Activated CD4-positive, CD25-positive, alpha-beta regulatory T cell treated with anti-CD3 and anti-CD28 coated beads, Interleukin-2, amount 50 U/mL, for 72 hours (primary cell): Measurements from ENCODE around the gene CYP46A1.

Experiments used
- DNase-seq: peaks from one replicate; pipeline ENCODE4 v3.0.0; 2021

The CYP46A1 gene

DNA sequence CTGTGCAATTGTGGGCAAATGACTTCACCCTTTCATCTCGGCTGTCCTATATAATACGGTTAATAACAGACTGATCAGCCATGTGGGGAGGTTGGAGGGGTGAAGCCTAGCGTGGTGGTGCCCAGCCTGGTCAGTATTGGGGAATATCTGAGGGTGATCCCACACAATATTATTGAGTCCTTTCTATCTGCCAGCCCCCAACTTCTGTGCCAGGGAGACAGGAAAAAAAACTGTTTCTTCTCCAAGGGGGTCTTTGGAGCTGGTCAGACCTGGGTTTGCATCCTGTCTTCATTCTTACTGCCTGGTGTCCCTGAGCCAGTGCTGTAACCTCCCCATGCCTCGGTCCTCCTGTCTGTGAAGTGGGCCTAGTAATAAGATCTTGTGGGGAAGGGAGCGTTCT, 6.5 kb downstream of the CYP46A1 start:
- DNase-seq: no peak

DNA sequence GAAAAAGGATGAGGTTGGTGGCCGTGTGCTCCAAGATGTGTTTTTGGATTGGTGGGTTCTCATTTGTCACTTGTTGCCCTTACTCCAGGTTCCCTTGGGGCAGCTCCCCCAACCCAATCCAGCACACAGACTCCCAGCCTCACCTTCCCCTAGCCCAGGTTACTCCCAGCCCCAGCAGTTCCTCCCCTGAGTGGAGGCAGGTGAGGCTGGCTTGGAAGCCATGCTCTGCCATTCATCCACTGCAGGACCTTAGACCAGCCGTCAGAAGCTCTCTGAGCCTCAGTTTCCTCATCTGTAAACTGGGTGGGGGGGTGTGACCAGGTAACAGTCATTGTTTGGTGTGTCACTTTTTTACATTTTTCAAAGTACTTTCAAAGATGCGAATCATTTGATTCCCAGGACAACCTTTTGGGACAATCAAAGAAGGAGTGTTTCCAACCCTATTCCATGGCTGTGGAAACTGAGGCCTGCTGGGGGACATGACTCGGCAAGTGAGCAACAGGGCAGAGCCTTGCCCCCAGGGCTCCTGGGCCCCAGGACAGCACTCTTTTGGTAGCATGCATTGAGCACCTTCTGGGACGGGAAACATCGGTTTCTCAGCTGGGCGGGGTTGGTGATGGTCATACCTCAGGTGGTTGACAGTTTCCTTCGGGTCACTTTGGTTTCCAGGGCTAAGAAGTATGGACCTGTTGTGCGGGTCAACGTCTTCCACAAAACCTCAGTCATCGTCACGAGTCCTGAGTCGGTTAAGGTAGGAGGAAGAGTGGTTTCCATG, 7.2 kb downstream of the CYP46A1 start:
- no peak for DNase-seq

DNA sequence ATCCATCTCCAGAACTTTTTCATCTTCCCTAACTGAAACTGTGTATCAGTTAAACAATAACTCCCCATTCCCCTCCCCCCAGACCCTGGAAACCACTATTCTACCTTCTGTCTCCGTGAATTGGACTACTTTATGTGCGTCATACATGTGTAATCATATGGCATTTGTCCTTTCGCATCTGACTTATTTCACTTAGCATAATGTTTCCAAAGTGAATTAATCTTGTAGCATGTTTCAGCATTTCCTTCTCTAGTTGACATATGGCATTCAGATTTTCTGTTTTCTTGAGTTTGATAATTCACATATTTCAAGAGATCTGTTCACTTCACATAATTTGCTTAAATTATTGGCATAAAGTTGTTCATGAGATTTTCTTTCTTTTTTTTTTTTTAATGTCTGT, 9.8 kb downstream of the CYP46A1 start:
- DNase-seq: no peak

DNA sequence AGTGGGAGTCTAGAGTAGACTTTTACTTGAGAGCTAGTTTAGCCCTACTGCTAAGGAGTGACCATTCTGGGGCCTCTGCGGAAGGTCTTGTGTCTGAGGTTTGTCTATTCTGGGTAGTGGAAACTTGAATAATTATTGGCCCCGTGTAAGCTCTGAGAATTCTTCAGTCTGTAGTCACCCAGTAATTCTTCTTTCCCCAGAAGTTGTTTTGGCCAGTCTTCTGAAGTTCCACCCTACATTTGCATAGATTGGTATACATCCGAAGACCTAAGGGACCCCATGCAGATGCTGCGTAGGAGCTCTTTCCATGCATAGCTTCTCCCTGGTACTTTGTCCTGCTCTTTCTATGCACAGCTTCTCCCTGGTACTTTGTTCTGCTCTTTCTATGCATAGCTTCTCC, 12.8 kb downstream of the CYP46A1 start:
- no peak for DNase-seq

DNA sequence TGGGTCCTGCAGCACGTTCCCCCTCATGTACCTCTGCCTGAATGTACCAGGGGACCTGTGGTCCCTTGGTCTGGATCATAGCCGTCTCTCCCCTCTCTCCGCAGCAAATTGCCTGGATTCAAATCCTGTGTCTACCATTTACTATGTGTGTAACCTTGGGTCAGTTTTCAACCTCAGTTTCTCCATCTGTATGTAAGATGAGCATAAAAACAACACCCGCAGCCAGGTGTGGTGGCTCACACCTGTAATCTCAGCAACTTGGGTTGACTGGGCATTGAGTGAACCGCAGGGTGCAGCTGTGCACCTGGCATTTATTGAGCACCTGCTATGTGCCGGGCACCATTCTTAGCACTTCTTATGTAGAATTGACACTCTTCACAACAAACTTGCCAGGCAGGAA, 14.1 kb downstream of the CYP46A1 start:
- no peak for DNase-seq

DNA sequence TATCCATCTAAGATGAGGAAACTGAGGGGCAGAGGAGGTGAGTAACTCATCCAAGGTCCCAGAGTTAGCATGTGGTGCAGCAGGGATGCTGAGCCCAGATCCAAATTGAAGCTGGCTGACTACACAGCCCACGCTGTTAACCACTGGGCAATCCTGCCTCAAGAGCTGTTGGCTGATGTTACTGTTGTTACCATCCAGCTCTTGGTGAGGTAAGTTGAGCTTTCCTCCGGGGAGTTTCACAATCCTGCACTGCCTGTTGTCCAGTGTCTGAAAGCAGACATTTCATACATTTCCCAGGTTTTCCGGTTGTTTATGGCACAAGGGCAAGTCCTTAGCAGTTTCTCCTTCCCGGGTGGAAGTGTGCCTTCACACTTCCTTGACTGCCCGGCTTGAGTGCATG, 14.5 kb downstream of the CYP46A1 start:
- DNase-seq: no peak

DNA sequence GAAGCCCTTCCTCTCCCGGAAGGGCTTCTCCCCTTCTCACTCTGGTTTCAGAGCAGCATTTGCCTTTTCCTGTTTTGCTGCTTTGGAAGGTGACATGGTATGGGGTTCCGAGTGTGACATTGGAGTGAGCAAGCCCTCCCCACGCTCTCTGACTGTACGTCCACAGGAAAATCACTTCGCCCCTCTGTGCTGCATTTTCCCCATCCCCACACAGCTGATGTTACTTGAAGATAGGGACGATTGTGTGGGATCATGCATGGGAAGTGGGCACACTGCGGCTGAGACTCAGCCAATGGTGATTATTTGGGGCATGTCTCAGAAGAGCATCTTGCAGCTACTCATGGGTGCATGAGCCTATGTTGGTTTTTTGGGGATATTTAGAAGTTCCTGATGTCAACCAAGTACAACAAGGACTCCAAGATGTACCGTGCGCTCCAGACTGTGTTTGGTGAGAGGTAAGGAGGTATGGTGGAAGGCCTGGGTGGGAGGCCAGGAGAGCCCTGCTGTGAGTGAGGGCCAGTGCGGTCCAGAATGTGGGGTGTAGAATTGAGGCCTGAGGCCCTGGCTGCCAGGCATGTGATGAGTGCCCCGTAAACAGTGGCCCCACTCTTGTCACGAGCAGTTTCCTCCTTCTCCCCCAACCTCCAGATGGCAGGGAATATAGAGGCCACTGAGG, 15.1 kb downstream of the CYP46A1 start:
- no peak for DNase-seq

DNA sequence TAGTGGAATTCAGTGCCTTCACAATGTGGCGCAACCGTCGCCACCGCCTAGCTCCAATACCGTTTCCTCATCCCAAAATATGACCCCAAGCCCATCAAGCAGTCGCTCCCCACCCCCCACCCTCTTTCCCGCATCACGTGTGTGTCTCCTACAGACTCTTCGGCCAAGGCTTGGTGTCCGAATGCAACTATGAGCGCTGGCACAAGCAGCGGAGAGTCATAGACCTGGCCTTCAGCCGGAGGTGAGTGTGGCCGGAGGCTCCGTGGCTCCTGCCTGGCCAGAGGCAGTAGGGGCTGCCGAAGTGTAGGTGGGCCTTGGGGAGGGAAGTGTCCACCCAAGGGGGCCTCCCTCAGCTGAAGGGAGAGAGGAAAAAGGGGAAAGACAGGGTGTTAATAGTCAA, 15.8 kb downstream of the CYP46A1 start:
- no peak for DNase-seq

DNA sequence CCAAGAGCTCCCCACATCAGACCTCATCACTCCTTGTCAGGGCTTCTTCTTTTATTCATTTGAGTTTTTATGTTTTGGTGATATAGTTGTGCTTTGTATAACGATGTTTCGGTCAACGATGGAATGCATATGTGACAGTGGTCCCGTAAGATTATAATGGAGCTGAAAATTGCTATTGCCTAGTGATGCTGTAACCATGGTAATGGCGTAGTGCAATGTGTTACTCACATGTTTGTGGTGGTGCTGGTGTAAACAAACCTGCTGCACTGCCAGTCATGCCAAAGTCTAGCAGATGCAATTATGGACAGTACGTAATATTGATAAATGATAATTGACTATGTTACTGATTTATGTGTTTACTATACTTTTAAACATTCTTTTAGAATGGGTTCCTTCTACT, 16.3 kb downstream of the CYP46A1 start:
- DNase-seq: no peak

DNA sequence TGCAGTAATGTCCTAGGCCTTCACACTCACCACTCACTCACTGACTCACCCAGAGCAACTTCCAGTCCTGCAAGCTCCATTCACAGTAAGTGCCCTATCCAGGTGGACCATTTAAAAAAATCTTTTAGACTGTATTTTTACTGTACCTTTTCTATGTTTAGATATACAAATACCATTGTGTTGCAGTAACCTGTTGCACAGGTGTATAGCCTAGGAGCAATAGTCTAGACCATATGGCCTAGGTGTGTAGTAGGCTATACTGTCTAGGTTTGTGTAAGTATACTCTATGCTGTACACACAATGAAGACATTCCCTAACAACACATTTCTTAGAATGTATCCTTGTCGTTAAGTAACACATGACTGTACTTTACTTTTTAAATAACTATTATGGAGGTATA, 17.2 kb downstream of the CYP46A1 start:
- no peak for DNase-seq

DNA sequence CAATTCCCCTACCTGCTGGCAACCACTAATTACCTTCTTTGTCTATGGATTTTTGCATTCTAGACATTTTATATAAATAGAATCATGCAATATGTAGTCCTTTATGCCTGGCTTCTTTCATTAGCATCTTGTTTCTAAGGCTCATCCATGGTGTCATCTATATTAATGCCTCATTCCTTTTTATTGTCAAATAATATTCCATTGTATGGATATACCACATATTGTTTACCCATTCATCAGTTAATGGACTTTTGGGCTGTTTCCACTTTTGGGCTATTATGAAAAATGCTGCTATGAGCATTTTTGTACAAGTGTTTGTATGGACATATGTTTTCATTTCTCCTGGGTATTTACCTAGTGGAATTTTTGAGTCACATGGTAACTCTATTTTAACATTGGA, 18.0 kb downstream of the CYP46A1 start:
- no peak for DNase-seq

DNA sequence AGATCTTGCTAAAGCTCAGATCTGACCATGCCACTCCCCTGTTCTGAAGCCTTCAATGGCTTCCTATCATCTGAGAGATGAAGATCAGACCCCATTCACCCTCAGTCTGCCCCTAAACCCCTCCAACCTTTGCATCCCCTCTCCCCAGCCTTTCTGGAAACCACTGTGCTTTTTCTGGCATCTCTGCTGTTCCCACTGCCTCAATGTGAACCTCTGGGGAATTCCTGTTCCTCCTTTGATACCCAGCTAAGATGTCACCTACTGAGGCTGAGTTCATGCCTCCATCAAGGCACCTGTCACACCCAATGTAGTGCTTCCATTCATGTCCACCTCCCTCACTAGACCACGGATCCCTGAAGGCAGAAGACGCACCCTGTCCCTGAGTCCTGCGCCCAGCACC, 19.3 kb downstream of the CYP46A1 start:
- no peak for DNase-seq

DNA sequence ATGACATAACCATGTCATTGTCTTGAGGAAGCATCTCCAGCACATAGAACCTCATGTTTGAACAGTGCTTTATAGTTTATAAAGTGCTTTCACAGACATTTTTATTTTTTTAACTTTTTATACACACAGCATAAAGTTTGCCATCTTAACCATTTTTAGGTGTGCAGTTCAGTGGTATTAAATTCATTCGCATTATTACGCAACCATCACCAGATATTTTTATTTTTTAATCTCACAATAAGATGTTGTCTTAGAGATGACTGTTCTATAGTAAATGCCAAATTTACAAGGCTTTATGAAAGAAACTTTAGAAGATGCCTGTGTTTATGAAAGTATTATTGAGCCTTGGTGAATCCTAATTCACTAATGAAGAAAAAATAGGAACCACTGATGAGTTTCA, 19.9 kb downstream of the CYP46A1 start:
- DNase-seq: no peak

DNA sequence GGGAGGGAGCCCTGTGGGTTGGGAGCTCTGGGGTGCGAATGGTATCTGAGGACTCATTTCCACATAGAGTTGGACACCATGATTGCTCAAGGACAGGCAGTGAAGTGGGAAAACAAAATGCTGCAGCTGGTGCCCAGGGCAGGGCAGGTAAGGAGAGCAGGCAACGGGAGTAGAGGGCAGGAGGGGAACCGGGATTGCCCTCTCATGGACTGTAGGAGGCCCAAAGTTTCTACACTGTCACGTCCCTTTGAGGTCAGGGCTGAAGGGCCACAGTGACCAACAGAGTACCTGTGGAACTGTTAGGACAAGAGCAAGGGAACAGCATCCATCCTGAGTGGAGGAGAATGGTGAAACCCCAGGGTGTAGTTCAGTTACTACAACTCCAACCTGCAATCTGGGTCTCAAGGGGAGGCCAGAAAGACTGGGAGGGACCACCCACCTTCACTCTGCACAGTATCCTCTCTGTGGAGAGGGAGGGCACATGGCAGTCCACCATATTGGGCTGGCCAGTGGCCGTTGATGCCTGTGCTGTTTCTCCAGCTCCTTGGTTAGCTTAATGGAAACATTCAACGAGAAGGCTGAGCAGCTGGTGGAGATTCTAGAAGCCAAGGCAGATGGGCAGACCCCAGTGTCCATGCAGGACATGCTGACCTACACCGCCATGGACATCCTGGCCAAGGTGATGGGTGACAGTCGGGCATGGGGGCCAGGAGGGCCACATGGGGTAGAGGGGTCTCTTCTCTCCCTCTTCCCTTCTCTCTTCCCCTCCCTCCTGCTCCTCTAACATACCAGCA, 22.2 kb downstream of the CYP46A1 start:
- no peak for DNase-seq

DNA sequence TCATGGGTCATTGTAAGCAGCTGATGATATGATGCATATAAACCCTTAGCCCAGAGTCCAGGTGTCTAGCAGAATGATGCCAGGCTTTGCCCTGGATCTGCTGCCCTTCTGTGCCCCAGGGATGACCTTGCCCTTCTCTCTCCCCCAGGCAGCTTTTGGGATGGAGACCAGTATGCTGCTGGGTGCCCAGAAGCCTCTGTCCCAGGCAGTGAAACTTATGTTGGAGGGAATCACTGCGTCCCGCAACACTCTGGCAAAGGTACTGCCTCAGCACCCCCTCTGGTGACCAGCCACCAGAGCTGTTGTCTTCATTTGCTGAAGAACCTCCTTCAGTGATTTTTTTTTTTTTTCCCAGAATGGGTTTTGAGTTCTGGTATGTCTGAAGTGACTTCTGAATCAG, 23.3 kb downstream of the CYP46A1 start:
- DNase-seq: no peak

DNA sequence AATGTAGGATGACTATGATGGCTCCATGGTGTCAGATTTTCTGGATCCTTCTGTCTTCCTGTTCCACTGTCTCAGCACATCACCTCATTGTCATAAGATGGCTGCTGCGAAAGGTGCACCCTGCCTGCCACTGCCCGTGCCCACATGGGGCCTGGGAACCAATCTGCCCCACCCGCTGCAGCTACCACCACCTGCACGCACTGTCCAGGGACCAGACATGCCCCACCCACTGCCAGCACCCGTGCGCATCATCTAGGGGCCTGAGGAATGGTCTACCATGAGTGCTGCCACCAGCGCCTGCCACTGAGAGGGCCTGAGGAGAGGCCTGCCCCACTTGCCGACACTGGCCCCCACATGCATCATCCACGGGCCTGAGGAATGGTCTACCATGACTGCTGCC, 23.8 kb downstream of the CYP46A1 start:
- no peak for DNase-seq

DNA sequence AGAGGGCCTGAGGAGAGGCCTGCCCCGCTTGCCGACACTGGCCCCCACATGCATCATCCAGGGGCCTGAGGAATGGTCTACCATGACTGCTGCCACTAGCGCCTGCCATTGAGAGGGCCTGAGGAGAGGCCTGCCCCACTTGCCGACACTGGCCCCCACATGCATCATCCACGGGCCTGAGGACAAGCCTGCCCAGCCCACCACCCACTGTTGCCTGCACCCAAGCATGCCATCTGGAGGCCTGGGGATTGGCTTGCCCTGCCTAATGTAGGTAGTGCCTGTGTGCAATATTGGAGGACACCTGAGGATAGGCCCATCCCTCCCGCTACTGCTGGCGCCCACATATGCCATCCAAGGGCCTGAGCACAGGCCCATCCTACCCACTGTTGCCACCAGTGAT, 24.4 kb downstream of the CYP46A1 start:
- DNase-seq: no peak

DNA sequence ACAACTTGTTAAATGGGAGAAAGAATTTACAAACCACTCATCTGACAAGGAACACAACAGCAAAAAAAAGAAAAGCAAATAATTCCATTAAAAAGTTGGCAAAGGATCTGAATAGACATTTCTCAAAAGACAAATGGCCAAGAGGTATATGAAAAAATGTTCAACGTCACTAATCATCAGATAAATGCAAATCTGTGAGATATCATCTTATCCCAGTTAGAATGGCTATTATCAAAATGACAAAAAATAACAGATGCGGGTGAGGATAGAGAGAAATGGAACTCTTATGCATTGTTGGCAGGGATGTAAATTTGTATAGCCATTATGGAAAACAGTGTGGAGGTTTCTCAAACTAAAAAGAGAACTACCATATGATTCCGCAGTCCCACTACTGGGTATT, 29.9 kb downstream of the CYP46A1 start:
- DNase-seq: no peak

DNA sequence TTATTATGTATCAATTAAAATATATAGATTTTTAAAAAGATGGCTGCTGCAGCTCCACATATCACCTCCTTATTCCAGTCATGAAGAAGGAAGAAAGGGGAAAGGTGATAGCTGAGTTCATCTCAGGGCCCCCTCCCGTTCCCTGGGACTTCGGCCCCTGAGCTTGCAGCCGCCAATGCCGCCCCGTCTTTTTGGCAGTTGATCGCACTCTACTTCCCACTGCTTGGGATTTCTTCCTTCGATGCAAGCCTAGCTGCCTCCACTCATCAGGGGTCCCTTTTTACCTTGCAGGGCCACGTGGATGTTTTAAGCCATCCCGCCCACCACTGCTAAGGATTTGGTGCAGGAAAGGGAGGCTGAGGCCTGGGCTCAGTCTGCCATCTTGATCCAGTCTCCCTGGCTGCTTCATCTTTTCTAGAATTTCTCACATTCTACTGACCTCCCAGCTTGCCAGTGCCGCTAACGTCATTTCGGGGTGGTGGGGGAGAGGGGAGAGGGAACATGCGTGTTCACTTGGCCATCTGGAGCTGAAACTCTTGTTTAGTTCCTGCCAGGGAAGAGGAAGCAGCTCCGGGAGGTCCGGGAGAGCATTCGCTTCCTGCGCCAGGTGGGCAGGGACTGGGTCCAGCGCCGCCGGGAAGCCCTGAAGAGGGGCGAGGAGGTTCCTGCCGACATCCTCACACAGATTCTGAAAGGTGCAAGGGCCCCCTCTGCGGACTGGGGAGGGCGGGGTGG, 31.3 kb downstream of the CYP46A1 start:
- DNase-seq: no peak

DNA sequence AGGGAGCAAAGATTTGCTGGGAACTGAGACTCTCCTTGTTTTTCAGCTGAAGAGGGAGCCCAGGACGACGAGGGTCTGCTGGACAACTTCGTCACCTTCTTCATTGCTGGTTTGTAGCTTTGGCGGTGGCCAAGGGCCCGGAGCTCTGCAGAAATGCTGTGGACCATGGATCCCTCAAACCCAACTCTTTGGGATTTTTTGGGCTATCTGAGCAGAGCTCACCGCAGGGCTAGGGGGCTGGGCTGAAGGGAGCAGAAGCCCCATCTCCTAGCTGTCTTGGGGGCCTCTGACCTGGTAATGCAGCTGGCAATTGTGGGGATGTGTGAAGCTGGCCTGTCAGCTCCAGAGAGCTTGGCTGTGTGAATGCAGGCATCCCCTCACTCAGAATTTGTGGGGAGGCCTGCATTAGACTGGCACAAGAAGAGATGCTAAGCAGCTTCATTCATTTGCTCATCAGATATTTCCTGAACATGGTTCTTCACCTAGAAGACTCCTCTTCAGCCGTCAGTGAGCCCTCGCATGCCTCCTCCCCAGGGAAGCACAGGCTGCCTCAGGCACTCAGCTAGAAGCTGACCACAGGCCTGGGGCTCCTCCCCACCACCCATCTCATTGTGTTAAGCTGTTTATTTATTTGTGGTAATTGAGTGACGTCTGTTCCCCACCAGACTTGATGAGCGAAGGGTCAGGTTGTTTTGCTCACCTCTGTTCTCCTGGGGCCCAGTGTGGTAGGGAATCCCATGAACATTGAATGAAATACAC, 32.2 kb downstream of the CYP46A1 start:
- DNase-seq: no peak

DNA sequence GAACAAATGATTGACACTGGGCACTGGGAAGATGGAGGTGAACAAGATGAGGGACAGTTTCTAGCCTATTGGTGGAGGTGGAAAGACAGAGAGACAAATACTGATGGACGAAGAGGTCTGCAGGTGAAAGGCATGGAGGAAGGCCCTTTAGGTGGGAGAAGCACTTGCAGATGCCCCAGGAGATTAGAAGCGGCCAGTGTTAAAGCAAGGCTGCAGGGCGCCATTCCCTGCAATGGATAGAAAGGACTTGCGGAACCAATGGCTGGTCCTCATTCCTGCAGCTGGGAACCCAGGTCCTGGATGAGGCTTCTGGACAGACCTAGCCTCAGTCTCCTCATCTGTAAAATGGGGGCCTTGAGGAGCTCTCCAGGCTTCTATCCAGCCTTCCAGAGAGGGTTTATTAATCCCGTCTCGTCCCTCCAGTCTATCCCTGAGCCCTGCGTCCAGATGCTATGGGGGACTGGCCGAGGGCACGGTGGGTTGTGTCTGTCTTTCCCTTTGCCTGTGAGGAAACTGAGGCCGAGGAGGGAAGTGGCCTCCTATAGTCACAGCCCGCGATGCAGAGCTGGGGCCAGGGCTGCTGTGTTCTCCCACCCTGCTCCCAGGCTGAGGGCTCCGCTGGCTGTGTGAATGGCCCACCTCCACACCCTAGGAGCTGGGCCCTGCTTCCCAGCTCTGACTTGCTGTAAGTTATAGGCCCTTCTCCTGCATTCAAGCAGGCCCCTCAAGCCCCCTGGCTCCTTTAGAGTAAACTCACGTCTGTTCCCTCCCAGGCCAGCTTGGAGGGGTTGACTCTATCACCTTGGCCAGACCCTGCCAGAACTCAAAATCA, 33.0 kb downstream of the CYP46A1 start:
- no peak for DNase-seq

DNA sequence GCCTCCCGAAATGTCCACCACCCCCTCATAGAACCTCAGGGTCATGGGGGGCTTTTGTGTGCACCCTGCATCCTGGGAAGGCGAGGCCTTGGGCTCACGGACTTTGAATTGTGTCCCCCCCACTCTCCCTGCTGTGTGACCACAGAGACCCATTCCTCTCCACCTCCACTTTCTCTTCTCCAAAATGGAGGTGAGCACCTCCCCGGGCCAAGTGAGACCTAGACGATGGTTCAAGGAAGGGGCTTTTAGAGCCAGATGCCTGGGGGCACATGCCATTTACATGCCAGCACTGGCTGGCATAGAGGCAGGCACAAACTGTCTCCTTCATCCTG, 33.5 kb downstream of the CYP46A1 start:
- no peak for DNase-seq
